A204.1 (cell line): ENCODE data around the gene MYO7A.

Source experiments
- FAIRE-seq: peaks from 2 replicates; lab custom pipeline; 2012; peaks lifted over from hg19 to GRCh38; lab: Jason Lieb, UNC

The MYO7A gene

GRCh38 chr11:77112641-77113381 is 15.2 kb upstream of the MYO7A start:
- FAIRE-seq: no peak

GRCh38 chr11:77113382-77114088 is 14.5 kb upstream of the MYO7A start:
- FAIRE-seq: no peak

- FAIRE-seq: no peak
Observed at GRCh38 chr11:77114089-77114463, 14.0 kb upstream of the MYO7A start.

- FAIRE-seq: no peak
Observed at GRCh38 chr11:77115181-77115611, 12.8 kb upstream of the MYO7A start.

GRCh38 chr11:77115956-77116355 is 12.1 kb upstream of the MYO7A start:
- no peak for FAIRE-seq

- FAIRE-seq: no peak
Observed at GRCh38 chr11:77117492-77117891, 10.6 kb upstream of the MYO7A start.

GRCh38 chr11:77118086-77118485 is 10.0 kb upstream of the MYO7A start:
- FAIRE-seq: no peak

- FAIRE-seq: no peak
Observed at GRCh38 chr11:77118971-77119370, 9.1 kb upstream of the MYO7A start.

- no peak for FAIRE-seq
Observed at GRCh38 chr11:77119531-77119936, 8.5 kb upstream of the MYO7A start.

GRCh38 chr11:77120571-77120970 is 7.5 kb upstream of the MYO7A start:
- no peak for FAIRE-seq

- no peak for FAIRE-seq
Observed at GRCh38 chr11:77121096-77121640, 6.9 kb upstream of the MYO7A start.

- no peak for FAIRE-seq
Observed at GRCh38 chr11:77121876-77122575, 6.0 kb upstream of the MYO7A start.

- FAIRE-seq: no peak
Observed at GRCh38 chr11:77122576-77123212, 5.4 kb upstream of the MYO7A start.

GRCh38 chr11:77123591-77123990 is 4.5 kb upstream of the MYO7A start:
- no peak for FAIRE-seq

- no peak for FAIRE-seq
Observed at GRCh38 chr11:77124041-77124440, 4.0 kb upstream of the MYO7A start.

GRCh38 chr11:77124488-77124887 is 3.6 kb upstream of the MYO7A start:
- no peak for FAIRE-seq

- FAIRE-seq: no peak
Observed at GRCh38 chr11:77125191-77125590, 2.9 kb upstream of the MYO7A start.

GRCh38 chr11:77125695-77126094 is 2.4 kb upstream of the MYO7A start:
- FAIRE-seq: no peak

- FAIRE-seq: no peak
Observed at GRCh38 chr11:77126156-77126775, 1.8 kb upstream of the MYO7A start.

GRCh38 chr11:77126861-77127234 is 1.2 kb upstream of the MYO7A start:
- no peak for FAIRE-seq

GRCh38 chr11:77127235-77127911 is 673 bp upstream of the MYO7A start:
- no peak for FAIRE-seq
